ENCODE results near the gene TRAF3.

DNA sequence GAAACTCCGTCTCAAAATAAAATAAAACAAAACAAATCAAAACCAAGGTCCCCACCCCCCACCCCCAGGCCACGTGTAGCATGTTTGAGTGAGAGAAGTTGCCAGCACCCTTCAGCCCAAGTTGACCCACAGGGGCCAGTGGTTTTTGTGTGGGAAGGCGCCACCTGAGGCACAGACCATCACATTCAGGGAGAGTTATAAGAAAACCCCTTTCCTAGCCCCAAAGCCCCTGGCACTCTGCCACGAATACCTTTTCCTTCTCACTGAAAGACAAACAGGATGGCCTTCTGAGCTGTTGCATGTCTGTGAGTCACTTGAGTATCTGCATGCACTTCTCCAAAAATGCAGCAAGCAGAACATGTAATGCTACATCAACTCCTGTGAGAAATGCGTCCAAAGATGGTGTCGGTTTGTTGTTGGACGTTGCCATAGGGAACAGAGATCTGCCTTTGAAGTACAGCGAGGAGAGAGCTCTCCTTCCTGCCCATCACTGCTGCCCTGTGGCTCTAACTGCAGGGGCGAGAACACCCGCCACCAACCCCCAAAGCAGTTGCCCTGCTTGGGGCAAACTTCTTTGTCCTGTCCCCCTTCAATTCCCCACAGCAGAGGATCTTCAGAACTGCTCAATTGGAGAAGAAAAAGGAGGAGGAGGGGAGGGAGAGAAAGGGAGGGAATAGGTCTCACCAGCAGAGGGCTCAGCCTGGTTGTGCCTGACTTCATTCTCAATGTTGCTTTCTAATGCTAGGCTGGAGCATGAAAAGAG is 2.7 kb upstream of the TRAF3 start:
- no peak for TF ChIP-seq EZH2phosphoT487 (conservative IDR thresholded peaks at IDR 0.05; ENCODE audit: low read length)
- TF ChIP-seq, protein P1, sequence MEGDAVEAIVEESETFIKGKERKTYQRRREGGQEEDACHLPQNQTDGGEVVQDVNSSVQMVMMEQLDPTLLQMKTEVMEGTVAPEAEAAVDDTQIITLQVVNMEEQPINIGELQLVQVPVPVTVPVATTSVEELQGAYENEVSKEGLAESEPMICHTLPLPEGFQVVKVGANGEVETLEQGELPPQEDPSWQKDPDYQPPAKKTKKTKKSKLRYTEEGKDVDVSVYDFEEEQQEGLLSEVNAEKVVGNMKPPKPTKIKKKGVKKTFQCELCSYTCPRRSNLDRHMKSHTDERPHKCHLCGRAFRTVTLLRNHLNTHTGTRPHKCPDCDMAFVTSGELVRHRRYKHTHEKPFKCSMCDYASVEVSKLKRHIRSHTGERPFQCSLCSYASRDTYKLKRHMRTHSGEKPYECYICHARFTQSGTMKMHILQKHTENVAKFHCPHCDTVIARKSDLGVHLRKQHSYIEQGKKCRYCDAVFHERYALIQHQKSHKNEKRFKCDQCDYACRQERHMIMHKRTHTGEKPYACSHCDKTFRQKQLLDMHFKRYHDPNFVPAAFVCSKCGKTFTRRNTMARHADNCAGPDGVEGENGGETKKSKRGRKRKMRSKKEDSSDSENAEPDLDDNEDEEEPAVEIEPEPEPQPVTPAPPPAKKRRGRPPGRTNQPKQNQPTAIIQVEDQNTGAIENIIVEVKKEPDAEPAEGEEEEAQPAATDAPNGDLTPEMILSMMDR (IDR thresholded peaks at IDR 0.05; ENCODE audit: insufficient read depth, low read length, poor library complexity, severe bottlenecking), result peak; percentile 69
